HCT116 (cell line): ENCODE measurements around the gene ITGAE. TPM values are rescaled to one million over a fixed set of nuclear protein-coding genes. Genes with fewer than 3 reads are reported as not detected.

Experiments
- ATAC-seq: fragments of 200-7000 bp; cut with Tn5 transposase; 2 replicates; pipeline ENCODE4 v1.9.1; 2020; ENCODE audit warnings: mild to moderate bottlenecking, moderate library complexity
- BruUV-seq: library from RNA; stranded (reverse); fragments of 400-500 nt; replicated peaks from 2 replicates; lab custom pipeline; 2021; lab: Mats Ljungman, UMichigan
- CTCF ChIA-PET: fragments of 300-600 bp; sonication (Branson Sonifier 250); formaldehyde crosslinking; loops from one replicate; lab custom pipeline; 2021; ENCODE audit warnings: antibody characterized with exemption; lab: Charles Lee
- POLR2A ChIA-PET: fragments of 300-600, 350-600 bp; sonication (Branson Sonifier 250); formaldehyde crosslinking; loops from one replicate; lab custom pipeline; 2021; ENCODE audit warnings: antibody characterized with exemption; lab: Charles Lee
- RAD21 ChIA-PET, 2 experiments: fragments of 300-600 bp; sonication (Branson Sonifier 250); formaldehyde crosslinking; loops; one replicate each; lab custom pipeline; 2023; ENCODE audit warnings: low total read pairs in 2 of 2; ENCODE audit not compliant: uncharacterized antibody in 2 of 2, unreplicated experiment in 2 of 2, low non-redundant PET in 1 of 2; lab: Charles Lee
- DNase-seq: peaks from one replicate; pipeline ENCODE4 v3.0.0-alpha.2; 2010; ENCODE audit warnings: low read depth, low spot score
- H2AFZ ChIP-seq: fragments of 200-600 bp; shearing (Covaris generic), sonication (generic); 2 replicates; pipeline ENCODE4 v1.6.1; 2017; ENCODE audit warnings: low read depth, mixed run types, mixed read lengths, antibody characterized with exemption, low read length; ENCODE audit not compliant: poor library complexity, severe bottlenecking
- H3K27ac ChIP-seq: 2 replicates; pipeline ENCODE4 v1.5.1; 2012; ENCODE audit warnings: low read depth, low read length
- H3K27me3 ChIP-seq: fragments of 200-600 bp; sonication (generic); 2 replicates; pipeline ENCODE4 v1.6.1; 2016; ENCODE audit warnings: mixed run types, low read length, mixed read lengths; ENCODE audit not compliant: insufficient read depth
- H3K36me3 ChIP-seq, 2 experiments: fragments of 200-500 bp in 1 of 2; fragments of 200-600 bp in 1 of 2; sonication (Bioruptor generic) in 1 of 2; sonication (generic) in 1 of 2; 2 replicates each; pipeline versions ENCODE4 v1.5.1 to v1.6.1; 2014 to 2016; ENCODE audit warnings: low read length in 2 of 2, inconsistent platforms in 1 of 2, mixed read lengths in 1 of 2, mixed run types in 1 of 2; ENCODE audit not compliant: insufficient read depth in 2 of 2, control insufficient read depth in 1 of 2
- H3K4me1 ChIP-seq, 2 experiments: fragments of 200-600 bp in 1 of 2; sonication (generic) in 1 of 2; 2 replicates each; pipeline versions ENCODE4 v1.5.1 to v1.6.1; 2012 to 2017; ENCODE audit warnings: low read length in 2 of 2, inconsistent platforms in 1 of 2, mild to moderate bottlenecking in 1 of 2, mixed read lengths in 1 of 2, mixed run types in 1 of 2, moderate library complexity in 1 of 2; ENCODE audit not compliant: insufficient read depth in 2 of 2, control insufficient read depth in 1 of 2
- H3K4me2 ChIP-seq: fragments of 200-600 bp; sonication (generic); 2 replicates; pipeline ENCODE4 v1.6.1; 2017; ENCODE audit warnings: mixed run types, low read length, mixed read lengths
- H3K4me3 ChIP-seq, 2 experiments: fragments of 200-600 bp in 1 of 2; sonication (generic) in 1 of 2; replicated peaks in 1 of 2; 2 replicates each; pipeline ENCODE4 v1.5.1; 2011 to 2016; ENCODE audit warnings: low read length in 2 of 2, control low read depth in 1 of 2, low read depth in 1 of 2, mild to moderate bottlenecking in 1 of 2, mixed read lengths in 1 of 2, mixed run types in 1 of 2
- H3K79me2 ChIP-seq: fragments of 200-600 bp; sonication (generic); 2 replicates; pipeline ENCODE4 v1.6.1; 2017; ENCODE audit warnings: mild to moderate bottlenecking, mixed run types, low read length, moderate library complexity, mixed read lengths; ENCODE audit not compliant: insufficient read depth
- H3K9ac ChIP-seq: fragments of 200-600 bp; sonication (generic); 2 replicates; pipeline ENCODE4 v1.6.1; 2016; ENCODE audit warnings: low read length, mixed read lengths
- H3K9me2 ChIP-seq: fragments of 200-600 bp; sonication (generic), shearing (Covaris generic); 2 replicates; pipeline ENCODE4 v1.6.1; 2017; ENCODE audit warnings: mixed run types, mild to moderate bottlenecking, moderate library complexity; ENCODE audit not compliant: insufficient read depth
- H3K9me3 ChIP-seq, 2 experiments: fragments of 200-500 bp in 1 of 2; fragments of 200-600 bp in 1 of 2; sonication (Bioruptor generic) in 1 of 2; sonication (generic) in 1 of 2; 2 replicates each; pipeline ENCODE4 v1.6.1; 2014 to 2017; ENCODE audit warnings: low read length in 2 of 2, mixed read lengths in 2 of 2, inconsistent platforms in 1 of 2, low read depth in 1 of 2, mild to moderate bottlenecking in 1 of 2, mixed run types in 1 of 2, moderate library complexity in 1 of 2; ENCODE audit not compliant: control insufficient read depth in 1 of 2, insufficient read depth in 1 of 2
- H4K20me1 ChIP-seq: fragments of 200-600 bp; sonication (generic), shearing (Covaris generic); 2 replicates; pipeline ENCODE4 v1.6.1; 2017; ENCODE audit warnings: mixed run types, mild to moderate bottlenecking, moderate library complexity; ENCODE audit not compliant: insufficient read depth
- ELF1 ChIP-seq: IDR thresholded peaks from 2 replicates; pipeline ENCODE4 v1.6.1; 2012; ENCODE audit warnings: low read depth, borderline replicate concordance
- POLR2A ChIP-seq: IDR thresholded peaks from 2 replicates; pipeline ENCODE4 v1.7.0; 2011; ENCODE audit warnings: borderline replicate concordance; ENCODE audit not compliant: insufficient read depth, insufficient read length; ENCODE audit errors: extremely low read depth
- POLR2AphosphoS5 ChIP-seq: IDR thresholded peaks from 2 replicates; pipeline ENCODE4 v1.6.1; 2011; ENCODE audit warnings: mild to moderate bottlenecking, low read depth, low read length, moderate library complexity
- SIN3A ChIP-seq: IDR thresholded peaks from 2 replicates; pipeline ENCODE4 v1.6.1; 2012; ENCODE audit warnings: low read depth
- SP1 ChIP-seq: IDR thresholded peaks from 2 replicates; pipeline ENCODE4 v1.6.1; 2012; ENCODE audit warnings: low read depth
- SRF ChIP-seq: IDR thresholded peaks from 2 replicates; pipeline ENCODE4 v1.6.1; 2012; ENCODE audit warnings: low read depth
- YY1 ChIP-seq: IDR thresholded peaks from 2 replicates; pipeline ENCODE4 v1.6.1; 2011; ENCODE audit warnings: low read length, low read depth, moderate library complexity, mild to moderate bottlenecking; ENCODE audit not compliant: insufficient replicate concordance; ENCODE audit errors: extremely low read depth
- ZNF274 ChIP-seq: fragments of 200-500 bp; sonication (Bioruptor generic); IDR thresholded peaks from 2 replicates; pipeline ENCODE4 v1.6.1; 2014; ENCODE audit warnings: mild to moderate bottlenecking, low read depth, low read length, inconsistent platforms
- intact Hi-C: fragments of 100-400 bp; cut with micrococcal nuclease; formaldehyde crosslinking; loops from 2 replicates; pipeline ENCODE4 v1.10.0; 2022
- total RNA-seq: library from RNA; stranded (reverse); gene quantifications from one replicate; pipeline ENCODE4 v1.2.1, GENCODE V29; 2021; ENCODE audit not compliant: unreplicated experiment
- TF ChIP-seq, protein P1 (sequence below): IDR thresholded peaks from 2 replicates; pipeline ENCODE4 v1.6.1; 2012; ENCODE audit warnings: low read depth
- TF ChIP-seq, protein P2 (sequence below): IDR thresholded peaks from 2 replicates; pipeline ENCODE4 v1.6.1; 2012

Gene ITGAE
- total RNA-seq, 1 experiment from 2014 or later, result 19.9 TPM

DNA sequence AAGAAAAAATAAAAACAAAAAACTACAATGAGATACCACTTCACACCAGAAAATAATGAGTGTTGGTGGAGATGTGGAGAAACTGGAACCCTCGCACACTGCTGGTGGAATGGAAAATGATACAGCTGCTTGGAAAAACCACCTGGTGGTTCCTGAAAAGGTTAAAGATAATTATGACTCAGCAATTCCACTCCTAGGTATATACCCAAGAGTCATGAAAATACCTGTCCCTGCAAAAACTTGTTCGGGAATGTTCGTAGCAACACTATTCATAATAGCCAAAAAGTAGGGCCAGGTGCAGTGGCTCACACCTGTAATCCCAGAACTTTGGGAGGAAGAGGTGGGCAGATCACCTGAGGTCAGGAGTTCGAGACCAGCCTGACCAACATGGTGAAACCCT lies 8.1 kb upstream of the ITGAE start:
- Histone ChIP-seq H3K4me1 (peaks cover 3 to 6% of the 10 kb centered on the region in 2 experiments; a peak in 2 of 4 replicates), H3K9me3 (no peaks in the 10 kb centered on the region), H2AFZ (no peak overlapping the region), H3K27me3 (no peaks in the 10 kb centered on the region), H3K79me2 (no peaks in the 10 kb centered on the region), H4K20me1 (no peaks in the 10 kb centered on the region), H3K9me2 (no peaks in the 10 kb centered on the region), H3K4me2 (no peak overlapping the region), H3K27ac (no peak overlapping the region), H3K4me3 (no peak overlapping the region), H3K9ac (no peak overlapping the region), H3K36me3 (peaks cover 26 to 33% of the 10 kb centered on the region in 2 experiments; a peak in 3 of 4 replicates)
- POLR2A ChIA-PET, result no interaction called here
- BruUV-seq, result no TSS peak
- CTCF ChIA-PET, result no interaction called here
- no peak for ATAC-seq
- DNase-seq, result no peak
- intact Hi-C loops, result no loop called here
- RAD21 ChIA-PET, result no interaction called here
- TF ChIP-seq SIN3A (no peak), POLR2AphosphoS5 (no peak), SRF (no peak), SP1 (no peak)

DNA sequence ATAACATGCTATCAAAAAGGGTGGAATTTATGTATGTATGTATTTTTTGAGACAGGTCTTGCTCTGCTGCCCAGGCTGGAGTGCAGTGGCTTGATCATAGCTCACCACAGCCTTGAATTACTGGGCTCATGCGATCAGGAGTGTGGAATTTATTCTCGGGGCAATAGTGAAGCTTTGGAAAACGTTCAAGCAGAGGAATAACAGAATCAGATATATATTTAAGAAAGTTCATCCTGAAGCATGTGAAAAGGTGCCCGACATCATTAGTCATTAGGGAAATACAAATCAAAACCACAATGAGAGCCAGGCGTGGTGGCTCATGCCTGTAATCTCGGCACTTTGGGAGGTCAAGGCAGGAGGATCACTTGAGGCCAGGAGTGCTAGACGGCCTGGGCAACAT lies 7.7 kb upstream of the ITGAE start:
- H3K9me3 ChIP-seq, result no peaks in the 10 kb centered on the region
- ChIA-PET POLR2A (no interaction called here), CTCF (no interaction called here), RAD21 (no interaction called here)
- H3K27me3 ChIP-seq, result no peaks in the 10 kb centered on the region
- H3K9me2 ChIP-seq, result no peaks in the 10 kb centered on the region
- peaks cover 26 to 31% of the 10 kb centered on the region in 2 experiments; a peak in 3 of 4 replicates for H3K36me3 ChIP-seq
- intact Hi-C loops, result no loop called here
- no peak for DNase-seq
- no peak overlapping the region for H3K4me3 ChIP-seq
- no peak for ATAC-seq
- BruUV-seq, result no TSS peak
- H3K27ac ChIP-seq, result no peak overlapping the region
- TF ChIP-seq, protein P1, sequence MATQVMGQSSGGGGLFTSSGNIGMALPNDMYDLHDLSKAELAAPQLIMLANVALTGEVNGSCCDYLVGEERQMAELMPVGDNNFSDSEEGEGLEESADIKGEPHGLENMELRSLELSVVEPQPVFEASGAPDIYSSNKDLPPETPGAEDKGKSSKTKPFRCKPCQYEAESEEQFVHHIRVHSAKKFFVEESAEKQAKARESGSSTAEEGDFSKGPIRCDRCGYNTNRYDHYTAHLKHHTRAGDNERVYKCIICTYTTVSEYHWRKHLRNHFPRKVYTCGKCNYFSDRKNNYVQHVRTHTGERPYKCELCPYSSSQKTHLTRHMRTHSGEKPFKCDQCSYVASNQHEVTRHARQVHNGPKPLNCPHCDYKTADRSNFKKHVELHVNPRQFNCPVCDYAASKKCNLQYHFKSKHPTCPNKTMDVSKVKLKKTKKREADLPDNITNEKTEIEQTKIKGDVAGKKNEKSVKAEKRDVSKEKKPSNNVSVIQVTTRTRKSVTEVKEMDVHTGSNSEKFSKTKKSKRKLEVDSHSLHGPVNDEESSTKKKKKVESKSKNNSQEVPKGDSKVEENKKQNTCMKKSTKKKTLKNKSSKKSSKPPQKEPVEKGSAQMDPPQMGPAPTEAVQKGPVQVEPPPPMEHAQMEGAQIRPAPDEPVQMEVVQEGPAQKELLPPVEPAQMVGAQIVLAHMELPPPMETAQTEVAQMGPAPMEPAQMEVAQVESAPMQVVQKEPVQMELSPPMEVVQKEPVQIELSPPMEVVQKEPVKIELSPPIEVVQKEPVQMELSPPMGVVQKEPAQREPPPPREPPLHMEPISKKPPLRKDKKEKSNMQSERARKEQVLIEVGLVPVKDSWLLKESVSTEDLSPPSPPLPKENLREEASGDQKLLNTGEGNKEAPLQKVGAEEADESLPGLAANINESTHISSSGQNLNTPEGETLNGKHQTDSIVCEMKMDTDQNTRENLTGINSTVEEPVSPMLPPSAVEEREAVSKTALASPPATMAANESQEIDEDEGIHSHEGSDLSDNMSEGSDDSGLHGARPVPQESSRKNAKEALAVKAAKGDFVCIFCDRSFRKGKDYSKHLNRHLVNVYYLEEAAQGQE, result no peak
- TF ChIP-seq YY1 (no peak), POLR2A (no peak), ZNF274 (no peak), SIN3A (no peak), ELF1 (no peak)
- TF ChIP-seq, protein P2, sequence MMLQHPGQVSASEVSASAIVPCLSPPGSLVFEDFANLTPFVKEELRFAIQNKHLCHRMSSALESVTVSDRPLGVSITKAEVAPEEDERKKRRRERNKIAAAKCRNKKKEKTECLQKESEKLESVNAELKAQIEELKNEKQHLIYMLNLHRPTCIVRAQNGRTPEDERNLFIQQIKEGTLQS, result no peak
- no peaks in the 10 kb centered on the region for H4K20me1 ChIP-seq
- H3K4me1 ChIP-seq, result peaks cover 3 to 6% of the 10 kb centered on the region in 2 experiments; a peak in 2 of 4 replicates
- H3K4me2 ChIP-seq, result no peak overlapping the region
- H2AFZ ChIP-seq, result no peak overlapping the region
- H3K9ac ChIP-seq, result no peak overlapping the region
- H3K79me2 ChIP-seq, result no peaks in the 10 kb centered on the region
